GM19238 (cell line): ENCODE measurements around the gene HECTD1.
"Not testable (repeated sequence)": the region's sequence is repeated elsewhere in the genome, so short reads cannot be mapped to it uniquely, and the experiment has no call there.

Experiments used
- DNase-seq: peaks from one replicate; pipeline ENCODE4 v3.0.0; 2011; ENCODE audit warnings: low spot score; ENCODE audit not compliant: insufficient read length

The HECTD1 gene

DNA sequence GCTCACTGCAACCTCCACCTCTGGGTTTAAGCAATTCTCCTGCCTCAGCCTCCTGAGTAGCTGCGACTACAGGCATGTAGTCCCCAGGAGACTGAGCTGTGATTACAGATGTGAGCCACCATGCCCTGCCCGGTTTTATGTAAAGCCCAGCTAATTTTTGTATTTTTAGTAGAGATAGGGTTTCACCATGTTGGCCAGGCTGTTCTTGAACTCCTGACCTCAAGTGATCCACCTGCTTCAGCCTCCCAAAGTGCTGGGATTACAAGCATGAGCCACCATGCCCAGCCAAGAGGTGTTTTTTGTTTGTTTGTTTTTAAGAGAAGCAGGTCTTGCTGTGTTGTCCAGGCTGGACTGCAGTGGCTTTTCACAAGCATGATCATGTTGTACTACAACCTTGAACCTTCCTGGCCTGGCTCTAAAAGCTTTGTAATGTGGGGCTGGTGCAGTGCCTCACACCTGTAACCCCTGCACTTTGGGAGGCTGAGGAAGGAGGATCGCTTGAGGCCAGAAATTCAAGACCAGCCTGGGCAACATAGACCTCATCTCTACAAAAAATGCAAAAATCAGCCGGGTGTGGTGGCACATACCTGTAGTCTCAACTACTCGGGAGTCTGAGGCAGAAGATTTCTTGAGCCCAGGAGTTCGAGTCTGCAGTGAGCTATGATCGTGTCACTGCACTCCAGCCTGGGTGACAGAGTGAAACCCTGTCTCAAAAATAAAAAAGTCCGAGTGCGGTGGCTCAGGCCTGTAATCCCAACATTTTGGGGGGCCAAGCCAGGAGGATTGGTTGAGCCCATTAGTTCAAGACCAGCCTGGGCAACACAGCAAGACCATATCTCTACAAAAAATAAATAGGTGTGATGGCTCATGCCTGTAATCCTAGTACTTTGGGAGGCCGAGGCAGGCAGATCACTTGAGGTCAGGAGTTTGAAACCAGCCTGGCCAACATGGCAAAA is 113.4 kb downstream of the HECTD1 start:
- DNase-seq = not testable (repeated sequence)

- no peak for DNase-seq
Observed at GRCh38 chr14:31092160-31092708, 115.4 kb downstream of the HECTD1 start.

DNA sequence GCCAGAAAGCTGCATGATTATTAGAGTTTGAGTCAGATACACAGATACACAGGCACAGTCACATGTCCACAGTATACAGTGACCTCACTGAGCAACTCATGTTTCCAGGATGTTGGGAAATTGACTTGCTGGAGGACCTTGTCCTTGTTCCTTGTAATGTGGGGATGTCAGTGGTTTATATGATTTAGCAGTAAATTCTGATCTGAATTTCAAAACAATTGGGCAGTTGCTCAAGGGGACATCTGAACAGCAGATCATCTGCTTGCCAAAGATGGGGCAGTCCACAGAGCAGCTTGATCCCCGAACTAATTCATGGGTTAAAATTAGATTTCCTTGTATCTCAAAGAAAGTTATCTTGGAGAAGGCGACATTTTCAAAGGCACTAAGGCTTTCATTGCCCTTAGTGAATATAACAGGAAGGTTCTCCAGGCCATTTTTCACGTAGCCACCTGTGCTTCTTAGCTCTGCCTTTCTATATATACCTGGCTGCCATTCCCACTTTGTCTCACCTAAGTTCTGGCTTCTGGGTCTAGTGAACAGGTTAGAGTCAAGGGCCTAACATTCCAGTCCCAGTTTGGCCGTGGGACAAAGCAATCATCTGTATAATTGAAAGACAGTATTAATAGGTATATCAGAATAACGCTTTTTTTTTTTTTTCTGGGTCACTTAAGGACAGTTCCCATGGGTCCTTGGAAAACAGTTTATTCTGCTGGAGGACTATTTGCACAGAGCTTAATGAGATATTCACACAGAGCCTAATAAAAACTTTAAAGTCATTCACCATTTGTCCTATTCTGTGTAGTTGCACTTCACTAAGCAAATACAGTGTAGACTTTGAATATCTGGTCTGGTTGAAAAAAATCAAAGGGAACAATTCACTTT is 116.5 kb downstream of the HECTD1 start:
- DNase-seq = no peak

DNA sequence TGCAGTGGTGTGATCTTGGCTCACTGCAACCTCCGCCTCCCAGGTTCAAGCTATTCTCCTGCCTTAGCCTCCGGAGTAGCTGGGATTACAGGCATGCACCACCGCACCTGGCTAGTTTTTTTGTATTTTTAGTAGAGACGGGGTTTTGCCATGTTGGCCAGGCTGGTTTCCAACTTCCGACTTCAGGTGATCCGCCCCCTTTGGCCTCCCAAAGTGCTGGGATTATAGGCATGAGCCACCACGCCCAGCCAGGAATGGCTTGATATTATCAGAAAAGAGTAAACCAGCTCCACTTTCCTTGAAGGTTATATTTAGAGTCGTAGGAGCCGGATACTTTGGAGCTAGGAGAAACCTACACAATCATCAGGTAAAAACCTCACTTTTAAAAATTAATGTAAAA is 121.1 kb downstream of the HECTD1 start:
- DNase-seq = not testable (repeated sequence)

DNA sequence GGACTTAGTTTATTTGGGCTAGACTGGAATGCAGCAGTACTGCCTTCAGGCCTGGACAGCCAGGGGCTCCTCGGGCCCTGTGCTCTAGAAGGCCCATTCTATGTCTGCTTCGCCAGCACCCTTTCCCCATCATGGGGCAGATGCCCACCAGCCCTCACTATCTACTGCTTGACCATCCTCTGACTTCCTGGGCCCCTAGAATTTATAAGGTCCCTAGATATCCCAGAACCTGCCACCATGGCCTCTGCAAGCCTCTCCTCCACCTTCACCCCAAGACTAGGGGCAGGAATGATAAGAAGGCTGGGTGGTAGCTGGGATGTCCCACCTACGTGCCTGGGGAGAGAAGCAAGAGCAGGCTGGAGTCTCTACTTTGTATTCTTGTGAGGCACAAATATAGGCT is 122.6 kb downstream of the HECTD1 start:
- no peak for DNase-seq

GRCh38 chr14:31084385-31084784 is 123.2 kb downstream of the HECTD1 start:
- peak; percentile 26 for DNase-seq

GRCh38 chr14:31083781-31084180 is 123.8 kb downstream of the HECTD1 start:
- DNase-seq = no peak

DNA sequence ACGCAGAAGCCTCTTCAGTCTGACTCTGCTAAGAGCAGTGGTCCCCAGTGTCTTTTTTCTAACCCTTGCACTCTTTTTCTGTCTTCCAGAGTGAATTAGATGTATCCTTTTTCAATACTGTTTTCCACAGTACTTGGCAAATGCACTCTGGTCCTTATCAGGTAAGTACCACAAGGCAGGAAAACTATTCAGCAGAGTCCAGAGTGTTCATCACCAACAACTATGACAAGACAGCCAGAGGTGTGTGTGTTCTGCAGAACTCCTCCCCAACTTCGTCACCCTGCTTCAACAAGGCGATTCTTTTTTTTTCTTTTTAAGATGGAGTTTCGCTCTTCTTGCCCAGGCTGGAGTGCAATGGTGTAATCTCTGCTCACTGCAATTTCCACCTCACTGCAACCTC is 127.1 kb downstream of the HECTD1 start:
- no peak for DNase-seq

DNA sequence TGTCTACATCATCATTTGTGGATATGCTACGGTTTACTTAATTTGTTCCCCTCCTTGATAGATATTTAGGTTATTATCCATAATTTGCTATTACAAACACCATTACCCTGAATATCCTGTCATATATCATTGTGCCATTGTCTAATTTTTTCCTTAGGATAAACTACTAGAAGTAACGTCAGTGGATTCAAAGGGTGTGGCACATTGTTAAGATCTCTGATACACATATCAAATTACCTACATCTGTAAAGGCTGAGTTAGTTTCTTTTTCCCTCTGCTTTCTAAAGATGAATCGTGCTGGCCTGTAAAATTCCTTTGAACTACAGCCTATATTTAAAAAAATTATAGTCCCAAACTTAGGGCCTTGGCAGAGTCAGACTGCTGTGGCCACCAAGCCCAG is 127.5 kb downstream of the HECTD1 start:
- DNase-seq = no peak

- DNase-seq = no peak
Observed at GRCh38 chr14:31078766-31079165, 128.8 kb downstream of the HECTD1 start.

DNA sequence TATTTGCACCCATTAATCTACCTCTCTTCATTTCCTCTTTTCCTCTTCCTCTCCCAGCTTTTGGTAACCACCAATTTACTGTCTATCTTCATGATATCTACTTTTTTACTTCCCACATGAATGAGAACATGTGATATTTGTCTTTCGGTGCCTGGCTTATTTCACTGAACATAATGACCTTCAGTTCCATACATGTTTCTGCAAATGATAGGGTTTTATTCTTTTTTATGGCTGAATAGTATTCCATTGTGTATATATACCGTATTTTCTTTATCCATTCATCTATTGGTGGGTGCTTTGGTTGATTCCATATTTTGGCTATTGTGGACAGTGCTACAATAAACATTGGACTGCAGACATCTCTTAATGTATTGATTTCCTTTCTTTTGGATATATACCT is 132.4 kb downstream of the HECTD1 start:
- DNase-seq = no peak

GRCh38 chr14:31071151-31071550 is 136.4 kb downstream of the HECTD1 start:
- no peak for DNase-seq

GRCh38 chr14:31070431-31070830 is 137.2 kb downstream of the HECTD1 start:
- no peak for DNase-seq

GRCh38 chr14:31069343-31069742 is 138.2 kb downstream of the HECTD1 start:
- DNase-seq = no peak

DNA sequence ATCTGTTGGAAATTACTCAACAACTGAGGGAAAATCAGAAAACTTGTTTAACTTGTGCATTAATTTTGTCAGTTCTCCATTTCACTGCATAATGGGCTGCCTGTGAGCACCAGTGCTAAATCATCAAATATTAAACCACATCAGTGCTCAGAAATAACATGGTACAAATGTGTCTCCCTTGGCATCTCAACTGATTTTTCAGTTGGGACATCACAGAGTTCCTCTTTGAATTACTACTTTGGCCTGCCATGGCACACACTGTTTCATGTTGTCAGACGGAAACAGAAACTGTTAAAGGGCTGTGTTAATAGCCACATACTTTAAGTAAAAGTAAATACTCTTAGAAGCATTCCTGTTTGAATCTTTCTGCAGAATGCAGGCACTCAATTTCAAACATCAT is 139.4 kb downstream of the HECTD1 start:
- DNase-seq = no peak

DNA sequence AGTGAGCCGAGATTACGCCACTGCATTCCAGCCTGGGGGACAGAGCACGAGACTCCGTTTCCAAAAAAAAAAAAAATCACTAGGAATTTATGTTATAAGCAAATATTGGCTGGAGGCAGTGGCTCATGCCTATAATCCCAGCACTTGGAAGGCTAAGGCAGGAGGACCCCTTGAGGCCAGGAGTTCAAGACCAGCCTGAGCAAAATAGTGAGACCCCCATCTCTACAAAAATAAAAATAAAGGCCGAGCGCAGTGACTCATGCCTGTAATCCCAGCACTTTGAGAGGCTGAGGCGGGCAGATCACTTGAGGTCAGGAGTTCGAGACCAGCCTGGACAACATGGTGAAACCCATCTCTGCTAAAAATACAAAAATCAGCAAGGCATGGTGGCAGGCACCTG is 144.7 kb downstream of the HECTD1 start:
- DNase-seq = not testable (repeated sequence)

DNA sequence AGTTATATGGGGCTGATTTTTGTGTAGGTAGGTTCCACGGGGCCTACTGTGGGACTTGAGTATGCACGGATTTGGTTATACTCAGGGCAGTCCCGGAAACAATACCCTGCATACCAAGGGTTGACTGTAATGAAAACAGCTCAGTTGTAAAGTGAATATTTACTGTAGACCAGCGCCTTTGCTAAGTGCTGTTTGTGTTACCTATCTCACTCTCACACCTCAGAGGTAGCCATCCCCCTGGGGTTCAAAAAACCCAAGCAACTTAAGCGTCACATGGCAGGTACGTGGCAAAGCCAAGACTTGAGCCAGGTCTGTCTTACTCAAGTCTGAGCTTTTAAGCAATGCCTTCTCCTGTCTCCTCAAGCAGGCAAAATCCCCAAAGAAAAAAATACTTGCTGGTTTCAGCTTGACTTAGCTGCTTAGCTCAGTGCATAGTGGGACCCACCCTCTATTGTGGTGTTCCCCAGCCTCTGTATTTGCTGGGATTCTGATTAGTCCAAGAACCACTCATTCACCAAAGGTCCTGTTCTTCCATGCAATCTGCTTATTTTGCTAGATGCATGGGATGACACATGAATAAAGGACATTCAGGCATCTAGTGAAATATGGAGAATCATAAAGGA is 147.2 kb downstream of the HECTD1 start:
- no peak for DNase-seq

- DNase-seq = no peak
Observed at GRCh38 chr14:31059152-31059924, 148.3 kb downstream of the HECTD1 start.

- DNase-seq = no peak
Observed at GRCh38 chr14:31057701-31058364, 149.8 kb downstream of the HECTD1 start.

DNA sequence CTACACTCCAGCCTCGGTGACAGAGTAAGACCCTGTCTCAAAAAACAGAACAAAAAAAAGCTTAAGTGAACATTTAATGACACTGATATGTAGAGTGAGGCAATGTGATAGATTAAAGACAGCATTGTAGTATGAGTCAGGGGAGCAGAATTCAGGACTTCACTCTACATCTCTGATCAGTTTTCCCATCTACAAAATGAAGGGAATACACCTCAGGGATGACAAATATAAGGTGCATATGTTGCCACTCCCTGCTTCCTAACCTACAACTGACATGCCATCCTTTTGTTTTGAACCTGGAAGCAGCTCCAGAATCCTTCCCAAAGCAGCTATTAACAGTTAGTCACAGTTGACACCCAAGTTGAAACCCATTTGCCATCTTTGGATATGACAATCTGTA is 150.6 kb downstream of the HECTD1 start:
- DNase-seq = no peak
